Caco-2 (cell line): Measurements from ENCODE around the gene PPIL3. TPM values are rescaled to one million over a fixed set of nuclear protein-coding genes. Genes with fewer than 3 reads are reported as not detected.

ENCODE experiments used
- BruUV-seq: library from RNA; stranded (reverse); fragments of 400-500 nt; replicated peaks from 2 replicates; lab custom pipeline; 2021; lab: Mats Ljungman, UMichigan
- CTCF ChIA-PET: fragments of 300-600 bp; sonication (Branson Sonifier 250); formaldehyde crosslinking; loops from one replicate; lab custom pipeline; 2022; ENCODE audit warnings: antibody characterized with exemption; lab: Charles Lee
- POLR2A ChIA-PET: fragments of 300-600 bp; sonication (Branson Sonifier 250); formaldehyde crosslinking; loops from one replicate; lab custom pipeline; 2022; ENCODE audit warnings: antibody characterized with exemption; lab: Charles Lee
- DNase-seq, 2 experiments: peaks; one replicate each; pipeline versions ENCODE4 v3.0.0 to v3.0.0-alpha.2; 2020 to 2022
- H3K27me3 ChIP-seq: replicated peaks from 2 replicates; pipeline ENCODE4 v1.6.0; 2011; ENCODE audit warnings: low read length; ENCODE audit not compliant: control insufficient read depth, insufficient read depth
- H3K36me3 ChIP-seq: 2 replicates; pipeline ENCODE4 v1.5.1; 2011; ENCODE audit warnings: low read length; ENCODE audit not compliant: control insufficient read depth, insufficient read depth
- H3K4me1 ChIP-seq: fragments of 250-450 bp; sonication (Bioruptor Pico); 2 replicates; pipeline ENCODE4 v1.5.1; 2020; ENCODE audit warnings: mild to moderate bottlenecking
- H3K4me3 ChIP-seq: 2 replicates; pipeline ENCODE4 v1.5.1; 2011; ENCODE audit warnings: low read depth, mild to moderate bottlenecking, control low read depth, low read length
- H3K9me3 ChIP-seq: fragments of 250-450 bp; sonication (Bioruptor Pico); 2 replicates; pipeline ENCODE4 v1.5.1; 2020; ENCODE audit warnings: mild to moderate bottlenecking, moderate library complexity
- H3K27ac Mint-ChIP-seq: one replicate; pipeline ENCODE4 v1.8.0; 2022; ENCODE audit warnings: mixed read lengths; ENCODE audit not compliant: unreplicated experiment
- H3K27me3 Mint-ChIP-seq: one replicate; pipeline ENCODE4 v1.8.0; 2022; ENCODE audit warnings: mixed read lengths; ENCODE audit not compliant: insufficient read depth, unreplicated experiment
- H3K36me3 Mint-ChIP-seq: one replicate; pipeline ENCODE4 v1.8.0; 2022; ENCODE audit warnings: mild to moderate bottlenecking, mixed read lengths; ENCODE audit not compliant: insufficient read depth, unreplicated experiment
- H3K4me1 Mint-ChIP-seq: one replicate; pipeline ENCODE4 v1.8.0; 2022; ENCODE audit warnings: low read depth, mixed read lengths; ENCODE audit not compliant: unreplicated experiment
- H3K4me3 Mint-ChIP-seq: one replicate; pipeline ENCODE4 v1.8.0; 2022; ENCODE audit warnings: mild to moderate bottlenecking, moderate library complexity, mixed read lengths; ENCODE audit not compliant: unreplicated experiment
- H3K9me3 Mint-ChIP-seq: one replicate; pipeline ENCODE4 v1.8.0; 2022; ENCODE audit warnings: mixed read lengths; ENCODE audit not compliant: unreplicated experiment
- intact Hi-C: fragments of 100-400 bp; cut with micrococcal nuclease; formaldehyde crosslinking; loops from one replicate; pipeline ENCODE4 v1.10.0; 2022; ENCODE audit not compliant: unreplicated experiment
- total RNA-seq: library from RNA; stranded (reverse); gene quantifications from 2 replicates; pipeline ENCODE4 v1.2.3, GENCODE V29; 2022
- TF ChIP-seq, protein P1 (sequence below), 2 experiments: fragments of 200-600 bp in 1 of 2; IDR thresholded peaks; 1 replicate in 1 of 2; 2 replicates in 1 of 2; pipeline versions ENCODE4 v1.5.1 to v1.8.0; 2011 to 2022; ENCODE audit warnings: antibody characterized with exemption in 1 of 2, control low read depth in 1 of 2, inconsistent platforms in 1 of 2, low read depth in 1 of 2, low read length in 1 of 2, mild to moderate bottlenecking in 1 of 2, moderate library complexity in 1 of 2; ENCODE audit not compliant: insufficient read depth in 1 of 2, severe bottlenecking in 1 of 2, unreplicated experiment in 1 of 2

Gene PPIL3
- total RNA-seq, 1 experiment from 2014 or later, result 17.6 TPM

DNA sequence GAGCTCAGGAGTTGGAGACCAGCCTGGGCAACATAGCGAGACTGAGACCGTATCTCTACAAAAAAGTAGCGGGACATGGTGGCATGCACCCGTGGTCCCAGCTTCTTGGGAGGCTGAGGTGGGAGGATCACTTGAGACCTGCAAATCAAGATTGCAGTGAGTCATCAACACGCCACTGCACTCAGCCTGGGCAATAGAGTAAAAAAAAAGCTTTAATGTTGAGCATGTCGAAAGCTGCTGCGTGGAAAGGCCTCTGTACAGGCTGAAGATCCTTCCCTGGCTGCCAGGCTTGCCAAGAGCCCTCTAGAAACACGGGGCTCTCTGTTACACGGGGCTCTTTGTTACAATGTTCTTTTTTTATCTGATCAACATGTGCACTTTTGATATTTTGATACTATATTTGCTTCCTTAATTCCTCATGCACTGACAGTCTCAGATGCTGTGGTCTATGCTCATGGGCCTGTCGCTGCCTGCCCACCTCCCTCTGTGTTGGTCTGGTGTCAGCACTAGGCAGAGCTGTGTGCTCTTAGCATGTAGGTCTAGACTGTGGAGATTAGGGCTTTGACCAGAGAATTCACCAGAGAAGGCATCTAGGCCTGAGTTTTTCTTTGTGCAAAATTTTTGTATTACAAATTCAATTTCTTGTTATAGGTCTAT lies 43.1 kb downstream of the PPIL3 start:
- no TSS peak for BruUV-seq
- intact Hi-C loops, result no loop called here
- POLR2A ChIA-PET, result interaction anchor here (0.6 kb wide), 1 partner anchor 35 kb away, joined by 6 read pairs; no protein-coding TSS in a partner anchor

DNA sequence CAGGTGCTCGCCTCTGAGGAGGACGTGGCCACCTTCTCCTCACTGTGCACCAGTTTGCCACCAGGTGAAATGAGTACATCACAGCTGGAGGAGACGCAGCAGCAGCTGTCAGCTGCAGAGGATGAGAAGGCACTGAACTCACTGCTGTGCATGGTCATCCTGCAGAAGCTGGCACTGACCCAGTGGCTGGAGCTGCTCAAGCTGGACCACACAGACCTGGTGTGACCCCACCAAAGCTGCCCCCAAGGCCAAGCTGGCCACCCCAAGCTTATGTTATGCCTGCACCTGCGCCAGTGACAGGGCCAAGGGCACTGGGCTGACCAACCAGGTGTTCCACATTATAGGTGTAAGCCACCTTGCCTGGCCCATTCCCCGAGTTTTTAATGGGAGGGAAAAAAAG lies 43.7 kb downstream of the PPIL3 start:
- ChIA-PET POLR2A (interaction anchor here (0.6 to 1.1 kb wide), 2 partner anchors 19 to 35 kb away, joined by 3 to 6 read pairs; no protein-coding TSS in a partner anchor), CTCF (no interaction called here)
- Histone ChIP-seq H3K9me3 (no peaks in the 10 kb centered on the region), H3K27me3 (no peaks in the 10 kb centered on the region), H3K4me3 (no peak overlapping the region), H3K36me3 (no peaks in the 10 kb centered on the region), H3K4me1 (no peaks in the 10 kb centered on the region)
- peaks cover 3% of the 10 kb centered on the region for H3K27me3 Mint-ChIP-seq
- no peaks in the 10 kb centered on the region for H3K9me3 Mint-ChIP-seq
- peaks cover 11% of the 10 kb centered on the region for H3K36me3 Mint-ChIP-seq
- no peaks in the 10 kb centered on the region for H3K4me1 Mint-ChIP-seq
- no peak overlapping the region for H3K4me3 Mint-ChIP-seq
- no TSS peak for BruUV-seq
- DNase-seq, result no peak
- intact Hi-C loops, result no loop called here
- no peak overlapping the region for H3K27ac Mint-ChIP-seq
- TF ChIP-seq, protein P1, sequence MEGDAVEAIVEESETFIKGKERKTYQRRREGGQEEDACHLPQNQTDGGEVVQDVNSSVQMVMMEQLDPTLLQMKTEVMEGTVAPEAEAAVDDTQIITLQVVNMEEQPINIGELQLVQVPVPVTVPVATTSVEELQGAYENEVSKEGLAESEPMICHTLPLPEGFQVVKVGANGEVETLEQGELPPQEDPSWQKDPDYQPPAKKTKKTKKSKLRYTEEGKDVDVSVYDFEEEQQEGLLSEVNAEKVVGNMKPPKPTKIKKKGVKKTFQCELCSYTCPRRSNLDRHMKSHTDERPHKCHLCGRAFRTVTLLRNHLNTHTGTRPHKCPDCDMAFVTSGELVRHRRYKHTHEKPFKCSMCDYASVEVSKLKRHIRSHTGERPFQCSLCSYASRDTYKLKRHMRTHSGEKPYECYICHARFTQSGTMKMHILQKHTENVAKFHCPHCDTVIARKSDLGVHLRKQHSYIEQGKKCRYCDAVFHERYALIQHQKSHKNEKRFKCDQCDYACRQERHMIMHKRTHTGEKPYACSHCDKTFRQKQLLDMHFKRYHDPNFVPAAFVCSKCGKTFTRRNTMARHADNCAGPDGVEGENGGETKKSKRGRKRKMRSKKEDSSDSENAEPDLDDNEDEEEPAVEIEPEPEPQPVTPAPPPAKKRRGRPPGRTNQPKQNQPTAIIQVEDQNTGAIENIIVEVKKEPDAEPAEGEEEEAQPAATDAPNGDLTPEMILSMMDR (IDR thresholded peaks at IDR 0.05; ENCODE audit: insufficient read depth in 1 of 2, low read depth in 1 of 2, low read length in 1 of 2, severe bottlenecking in 1 of 2, unreplicated experiment in 1 of 2), result no peak

More for the DNA sequence above, 43.1 kb downstream of the PPIL3 start:
- Mint-ChIP-seq H3K4me3 (no peak overlapping the region), H3K27ac (no peak overlapping the region), H3K9me3 (no peaks in the 10 kb centered on the region), H3K27me3 (peaks cover 3% of the 10 kb centered on the region), H3K36me3 (peaks cover 17% of the 10 kb centered on the region), H3K4me1 (no peaks in the 10 kb centered on the region)
- Histone ChIP-seq H3K4me3 (no peak overlapping the region), H3K36me3 (no peaks in the 10 kb centered on the region), H3K4me1 (no peaks in the 10 kb centered on the region), H3K27me3 (no peaks in the 10 kb centered on the region), H3K9me3 (no peaks in the 10 kb centered on the region)
- TF ChIP-seq, protein P1 (IDR thresholded peaks at IDR 0.05; ENCODE audit: insufficient read depth in 1 of 2, low read depth in 1 of 2, low read length in 1 of 2, severe bottlenecking in 1 of 2, unreplicated experiment in 1 of 2), result no peak
- CTCF ChIA-PET, result no interaction called here
- no peak for DNase-seq

DNA sequence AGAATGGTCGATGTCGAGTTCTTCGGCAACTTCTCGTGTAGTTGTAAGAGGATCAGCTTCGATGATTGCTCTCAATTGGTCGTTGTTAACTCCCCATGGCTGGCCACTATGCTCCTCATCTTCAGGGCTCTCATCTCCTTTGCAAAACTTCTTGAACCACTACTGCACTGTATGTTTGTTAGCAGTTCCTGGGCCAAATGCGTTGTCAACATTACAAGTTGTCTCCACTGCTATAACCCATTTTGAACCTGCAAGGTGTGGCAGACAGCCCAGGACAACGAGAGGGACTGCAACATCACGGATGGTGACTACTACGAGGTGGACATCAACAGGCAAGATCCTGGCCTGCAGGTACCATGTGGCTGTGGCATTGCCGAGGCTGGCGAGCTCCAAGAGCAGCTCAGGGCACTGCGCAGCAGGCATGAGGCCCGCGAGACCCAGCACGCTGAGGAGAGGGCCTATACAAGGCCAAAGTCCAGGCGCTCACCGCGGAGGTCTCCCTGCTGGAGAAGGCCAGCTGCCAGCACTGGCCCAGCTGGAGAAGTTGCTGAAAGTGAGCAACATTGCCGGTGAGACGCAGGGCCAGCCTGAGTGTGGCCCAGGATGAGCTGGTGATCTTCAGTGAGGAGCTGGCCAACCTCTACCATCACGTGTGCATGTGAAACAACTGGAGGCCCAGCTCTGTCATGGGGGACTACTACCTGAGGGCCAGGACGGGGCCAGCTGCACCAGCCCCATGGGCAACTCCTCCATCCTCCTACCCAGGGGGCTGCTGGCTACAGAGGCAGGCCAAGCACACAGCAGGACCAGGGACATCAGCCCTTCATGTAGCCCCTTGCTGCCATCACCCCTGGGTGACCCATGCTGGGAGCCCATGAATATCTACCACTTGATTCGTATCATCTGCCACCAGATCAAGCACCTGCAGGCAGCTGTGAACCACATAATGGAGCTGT lies 44.6 kb downstream of the PPIL3 start:
- H3K27ac Mint-ChIP-seq, result no peak overlapping the region
- Histone ChIP-seq H3K9me3 (no peaks in the 10 kb centered on the region), H3K4me1 (no peaks in the 10 kb centered on the region), H3K36me3 (no peaks in the 10 kb centered on the region), H3K27me3 (no peaks in the 10 kb centered on the region), H3K4me3 (no peak overlapping the region)
- no peak for DNase-seq
- H3K36me3 Mint-ChIP-seq, result peaks cover 5% of the 10 kb centered on the region
- H3K27me3 Mint-ChIP-seq, result peaks cover 3% of the 10 kb centered on the region
- CTCF ChIA-PET, result no interaction called here
- TF ChIP-seq, protein P1 (IDR thresholded peaks at IDR 0.05; ENCODE audit: insufficient read depth in 1 of 2, low read depth in 1 of 2, low read length in 1 of 2, severe bottlenecking in 1 of 2, unreplicated experiment in 1 of 2), result no peak
- POLR2A ChIA-PET, result interaction anchor here (0.6 to 1.1 kb wide), 2 partner anchors 19 to 46 kb away, joined by 3 to 4 read pairs; no protein-coding TSS in a partner anchor
- no peaks in the 10 kb centered on the region for H3K4me1 Mint-ChIP-seq
- intact Hi-C loops, result no loop called here
- no TSS peak for BruUV-seq
- H3K9me3 Mint-ChIP-seq, result no peaks in the 10 kb centered on the region
- H3K4me3 Mint-ChIP-seq, result no peak overlapping the region
